Measurements from ENCODE around the gene PTGER4.

The PTGER4 gene

DNA sequence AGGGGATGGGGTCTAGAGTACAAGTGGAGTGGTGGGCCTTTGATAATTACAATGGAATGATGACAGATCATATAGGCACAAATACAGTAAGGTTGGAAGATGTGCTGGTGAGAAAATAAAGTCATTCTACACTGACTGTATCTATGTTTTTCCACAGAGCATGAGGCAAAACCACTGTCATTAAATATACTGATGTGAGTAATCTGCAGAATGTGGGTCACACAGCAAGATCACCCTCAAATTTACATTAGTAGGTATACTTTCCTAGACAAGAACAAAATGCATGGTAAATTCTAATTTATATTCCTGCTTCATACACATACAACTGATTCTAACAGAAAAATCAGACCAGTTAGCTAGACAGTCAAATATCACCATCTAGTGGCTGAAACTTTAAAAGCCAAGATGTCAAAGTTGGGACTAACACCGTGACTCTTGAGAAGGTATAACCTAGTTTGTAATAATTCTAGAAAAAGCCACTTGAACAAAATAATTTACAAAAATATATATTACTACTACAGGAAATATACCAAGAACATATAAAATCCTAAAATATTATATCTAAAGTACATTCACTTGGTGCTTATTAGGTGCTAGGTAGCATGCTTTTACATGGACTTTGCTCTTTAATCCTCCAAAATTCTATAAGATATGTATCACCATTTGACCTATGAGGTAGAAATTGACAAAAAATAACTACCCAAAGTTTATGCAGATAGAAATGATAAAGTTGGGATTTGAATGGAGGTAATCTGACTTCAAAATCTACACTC lies 56.6 kb downstream of the PTGER4 start:
- Histone ChIP-seq H2AFZ (ENCODE audit: low read length) (no peak overlapping the region), H4K20me1 (ENCODE audit: insufficient read depth, low read length) (no peaks in the 10 kb centered on the region), H3K9me3 (replicated peaks; ENCODE audit: insufficient read depth, low read length) (no peaks in the 10 kb centered on the region), H3F3A (ENCODE audit: insufficient read depth, low read length) (no peaks in the 10 kb centered on the region), H3K79me2 (ENCODE audit: low read length) (no peaks in the 10 kb centered on the region), H3K36me3 (replicated peaks; ENCODE audit: insufficient read depth, low read length) (no peaks in the 10 kb centered on the region), H3K9me2 (replicated peaks; ENCODE audit: insufficient read depth, low read length) (no peaks in the 10 kb centered on the region), H3K4me1 (ENCODE audit: low read length) (no peaks in the 10 kb centered on the region), H3K4me3 (ENCODE audit: low read length) (no peak overlapping the region), H3K9ac (ENCODE audit: low read length) (no peak overlapping the region), H3K27ac (ENCODE audit: low read length) (no peak overlapping the region), H3K4me2 (ENCODE audit: low read depth, low read length) (no peak overlapping the region), H3K27me3 (replicated peaks; ENCODE audit: insufficient read depth, low read length) (no peaks in the 10 kb centered on the region)
- DNase-seq = peak; percentile 60
- no peak for TF ChIP-seq EZH2phosphoT487 (IDR thresholded peaks at IDR 0.05; ENCODE audit: low read length)
- TF ChIP-seq, protein P1, sequence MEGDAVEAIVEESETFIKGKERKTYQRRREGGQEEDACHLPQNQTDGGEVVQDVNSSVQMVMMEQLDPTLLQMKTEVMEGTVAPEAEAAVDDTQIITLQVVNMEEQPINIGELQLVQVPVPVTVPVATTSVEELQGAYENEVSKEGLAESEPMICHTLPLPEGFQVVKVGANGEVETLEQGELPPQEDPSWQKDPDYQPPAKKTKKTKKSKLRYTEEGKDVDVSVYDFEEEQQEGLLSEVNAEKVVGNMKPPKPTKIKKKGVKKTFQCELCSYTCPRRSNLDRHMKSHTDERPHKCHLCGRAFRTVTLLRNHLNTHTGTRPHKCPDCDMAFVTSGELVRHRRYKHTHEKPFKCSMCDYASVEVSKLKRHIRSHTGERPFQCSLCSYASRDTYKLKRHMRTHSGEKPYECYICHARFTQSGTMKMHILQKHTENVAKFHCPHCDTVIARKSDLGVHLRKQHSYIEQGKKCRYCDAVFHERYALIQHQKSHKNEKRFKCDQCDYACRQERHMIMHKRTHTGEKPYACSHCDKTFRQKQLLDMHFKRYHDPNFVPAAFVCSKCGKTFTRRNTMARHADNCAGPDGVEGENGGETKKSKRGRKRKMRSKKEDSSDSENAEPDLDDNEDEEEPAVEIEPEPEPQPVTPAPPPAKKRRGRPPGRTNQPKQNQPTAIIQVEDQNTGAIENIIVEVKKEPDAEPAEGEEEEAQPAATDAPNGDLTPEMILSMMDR (IDR thresholded peaks at IDR 0.05; ENCODE audit: low read length) = peak; percentile 66

DNA sequence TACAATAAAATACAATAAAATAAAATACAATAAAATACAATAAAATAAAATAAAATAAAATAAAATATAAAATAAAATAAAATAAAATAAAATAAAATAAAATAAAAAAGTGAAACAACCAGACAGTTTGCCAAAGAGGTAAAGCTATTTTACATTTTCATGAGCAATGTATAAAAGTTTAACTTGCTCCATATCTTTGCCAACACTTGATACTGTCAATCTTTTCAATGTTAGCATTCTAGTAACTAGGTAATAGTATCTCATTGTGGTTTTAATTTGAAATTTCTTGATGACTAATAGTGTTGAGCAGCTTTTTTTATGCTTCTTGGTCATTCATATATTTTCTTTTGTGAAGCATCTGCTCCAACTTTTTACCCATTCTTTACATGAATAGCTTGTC lies 58.8 kb downstream of the PTGER4 start:
- Histone ChIP-seq H3K4me2 (ENCODE audit: low read depth, low read length) (no peak overlapping the region), H3K79me2 (ENCODE audit: low read length) (no peaks in the 10 kb centered on the region), H3K4me1 (ENCODE audit: low read length) (no peaks in the 10 kb centered on the region), H3K27me3 (replicated peaks; ENCODE audit: insufficient read depth, low read length) (no peaks in the 10 kb centered on the region), H4K20me1 (ENCODE audit: insufficient read depth, low read length) (no peaks in the 10 kb centered on the region), H3K9me3 (replicated peaks; ENCODE audit: insufficient read depth, low read length) (no peaks in the 10 kb centered on the region), H3K9ac (ENCODE audit: low read length) (no peak overlapping the region), H3K4me3 (ENCODE audit: low read length) (no peak overlapping the region), H3K9me2 (replicated peaks; ENCODE audit: insufficient read depth, low read length) (no peaks in the 10 kb centered on the region), H2AFZ (ENCODE audit: low read length) (no peak overlapping the region), H3F3A (ENCODE audit: insufficient read depth, low read length) (no peaks in the 10 kb centered on the region), H3K27ac (ENCODE audit: low read length) (no peak overlapping the region), H3K36me3 (replicated peaks; ENCODE audit: insufficient read depth, low read length) (no peaks in the 10 kb centered on the region)
- no peak for DNase-seq
- TF ChIP-seq EZH2phosphoT487 (IDR thresholded peaks at IDR 0.05; ENCODE audit: low read length) (no peak), EZH2 (optimal IDR thresholded peaks at IDR 0.05; ENCODE audit: low read depth, low read length) (no peak)
- TF ChIP-seq, protein P1 (IDR thresholded peaks at IDR 0.05; ENCODE audit: low read length) = no peak

All from MM.1S (cell line).